Measurements from ENCODE around the gene F2RL3.

- no peak for TF ChIP-seq CTCF (conservative IDR thresholded peaks at IDR 0.05)
- TF ChIP-seq ZFX (IDR thresholded peaks at IDR 0.05), result no peak
These were observed 49.4 kb downstream of the F2RL3 start for GRCh38 chr19:16938211-16938610.

All from C4-2B (cell line).